ENCODE results near the gene COG5.

The COG5 gene

DNA sequence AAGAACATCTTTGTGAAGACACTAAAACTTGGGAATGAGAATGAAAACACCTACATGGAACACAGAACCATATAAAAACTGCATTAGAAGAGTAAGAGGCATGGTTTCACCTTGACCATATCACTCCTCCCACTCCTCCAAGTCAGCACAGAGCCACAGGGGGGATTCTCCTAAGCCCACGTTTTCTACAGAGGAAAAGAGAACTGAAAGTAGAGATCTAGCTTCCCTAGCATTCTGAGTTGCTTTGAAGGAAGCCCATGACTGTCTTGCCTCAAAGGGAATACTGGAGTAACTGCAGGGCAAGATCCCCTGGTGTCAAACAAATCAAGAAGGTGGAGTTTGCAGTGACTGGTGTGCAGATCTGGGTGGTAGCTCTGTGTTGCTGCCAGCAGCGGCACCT, 351.0 kb downstream of the COG5 start:
- no peak for DNase-seq

DNA sequence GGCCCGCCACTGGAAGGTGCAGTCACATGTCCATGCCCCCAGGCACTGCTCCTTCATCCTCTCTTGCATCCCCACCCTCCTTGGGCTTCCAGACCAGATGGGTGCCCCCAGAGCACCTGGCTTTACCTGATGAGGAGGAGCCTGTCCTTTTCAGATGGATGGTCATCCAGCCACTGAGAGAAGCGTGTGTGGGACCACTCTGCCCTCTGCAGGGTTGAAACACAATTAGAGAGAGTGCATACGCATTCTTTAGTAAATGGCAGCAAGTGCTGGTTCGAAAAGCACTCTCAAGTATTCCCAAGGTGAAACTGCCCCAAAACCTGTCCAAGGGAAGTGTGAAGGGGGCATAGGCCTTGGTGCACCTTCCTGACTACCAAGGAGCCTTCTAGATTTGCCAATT, 353.3 kb downstream of the COG5 start:
- DNase-seq, result no peak

DNA sequence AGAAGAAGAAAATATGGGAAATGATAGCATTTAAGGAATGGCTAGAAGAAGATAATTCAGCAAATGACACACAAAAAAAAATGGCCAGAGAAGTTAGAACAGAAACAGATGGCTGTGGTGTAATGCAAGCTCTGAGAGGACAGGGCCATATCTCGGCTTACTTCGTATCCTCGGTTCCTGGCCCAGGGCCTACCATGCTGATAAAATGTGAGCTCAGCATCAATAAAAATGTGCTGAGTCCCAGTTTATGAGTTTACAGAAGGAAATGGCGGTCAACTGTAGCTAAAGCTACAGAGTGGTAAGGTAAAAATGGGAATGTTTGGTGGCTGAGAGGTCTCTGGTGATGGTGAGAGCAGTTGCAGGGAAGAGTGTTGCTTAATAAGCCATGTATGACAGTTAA, 354.2 kb downstream of the COG5 start:
- no peak for DNase-seq

DNA sequence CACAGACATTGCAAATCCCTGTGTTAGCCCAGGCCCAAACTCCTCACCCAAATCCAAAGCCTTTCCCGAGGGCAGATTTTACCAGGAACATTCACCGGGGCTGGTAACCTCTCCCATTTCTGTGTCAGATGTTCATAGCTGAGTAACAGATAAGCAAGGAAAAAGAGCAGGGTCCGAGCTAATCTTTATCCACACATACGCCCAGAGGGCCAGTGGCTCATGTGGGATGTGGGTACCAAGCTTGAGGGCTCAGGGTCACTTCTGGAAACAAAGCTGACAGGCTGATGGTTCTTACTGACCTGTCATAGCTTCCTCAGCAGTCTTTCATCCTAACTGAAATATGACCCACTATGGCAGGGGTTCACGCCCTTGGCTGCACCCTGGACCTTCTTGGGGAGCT, 355.2 kb downstream of the COG5 start:
- DNase-seq, result no peak

DNA sequence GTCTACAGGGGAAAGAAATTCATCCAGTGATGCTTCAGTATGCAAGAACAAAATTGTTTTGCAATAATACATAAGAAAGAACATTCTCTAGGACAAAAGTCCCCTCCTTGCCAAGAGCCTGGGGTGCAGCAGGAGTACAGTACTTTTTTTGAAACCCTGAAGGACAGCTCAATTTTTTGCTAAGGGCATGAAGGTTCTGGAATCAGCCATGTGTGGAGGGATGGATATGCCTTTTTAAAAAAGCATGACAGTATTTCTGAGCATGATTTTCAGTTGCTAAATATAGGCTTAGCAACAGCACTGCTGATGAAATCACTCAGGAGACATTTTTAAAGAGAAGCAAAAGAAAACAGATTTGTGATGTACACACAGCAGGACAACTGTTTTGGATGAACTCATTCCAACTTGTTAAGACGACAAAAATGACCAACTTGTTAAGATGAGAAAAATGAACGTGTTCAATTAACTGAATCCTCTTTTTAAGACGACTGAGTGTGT, 355.6 kb downstream of the COG5 start:
- DNase-seq, result no peak

DNA sequence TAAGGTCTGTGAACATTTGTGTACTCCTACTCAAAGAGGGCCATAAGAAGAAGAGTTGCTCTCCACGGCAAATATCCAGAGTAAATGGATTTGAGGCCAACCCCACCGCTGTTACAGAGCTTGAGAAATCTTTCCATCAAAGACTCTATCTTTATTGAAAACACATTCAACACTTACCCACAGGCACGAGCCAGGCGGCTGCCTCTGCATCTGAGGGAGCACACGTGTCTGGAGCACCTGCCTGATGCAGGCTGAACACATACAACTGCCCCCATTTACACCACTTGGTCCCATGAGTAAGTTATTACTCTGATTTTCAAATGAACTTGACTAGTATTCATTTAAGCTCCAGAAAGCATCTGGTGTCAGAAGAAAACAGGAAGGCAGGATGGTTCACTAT, 356.3 kb downstream of the COG5 start:
- DNase-seq, result no peak

DNA sequence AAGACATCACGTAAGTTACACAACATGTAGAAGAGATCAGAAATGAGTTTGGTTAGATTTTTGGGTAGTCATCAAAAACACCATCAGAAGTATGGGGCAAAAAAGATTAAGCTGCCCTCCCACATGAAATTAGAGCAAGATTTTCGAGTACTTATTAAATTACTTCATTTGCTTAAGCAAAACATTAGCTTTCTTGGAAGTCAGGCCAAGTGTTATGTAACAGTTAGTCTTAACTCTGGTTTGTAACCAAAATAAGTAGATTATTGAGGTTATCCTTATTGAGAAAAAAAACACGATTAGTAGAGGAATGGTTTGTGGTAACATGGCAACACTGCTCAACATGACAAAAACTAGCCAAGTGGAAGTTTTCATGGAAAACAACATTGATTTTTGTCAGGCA, 357.0 kb downstream of the COG5 start:
- no peak for DNase-seq

DNA sequence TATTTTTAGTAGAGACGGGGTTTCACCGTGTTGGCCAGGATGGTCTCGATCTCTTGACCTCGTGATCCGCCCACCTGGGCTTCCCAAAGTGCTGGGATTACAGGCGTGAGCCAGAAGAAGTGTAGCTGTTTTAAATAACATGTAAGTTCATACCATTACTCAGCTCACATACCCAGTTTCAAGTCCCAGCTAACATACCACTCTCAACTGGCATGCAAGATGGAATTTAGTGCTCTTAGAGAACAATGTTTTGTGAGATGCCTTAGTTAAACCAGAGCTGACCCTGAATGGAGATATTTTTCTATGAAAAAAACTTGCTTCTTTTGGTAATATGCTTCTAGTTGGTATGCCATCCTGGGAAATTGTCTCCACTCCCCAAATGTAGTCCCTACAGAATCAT, 357.6 kb downstream of the COG5 start:
- DNase-seq, result no peak

DNA sequence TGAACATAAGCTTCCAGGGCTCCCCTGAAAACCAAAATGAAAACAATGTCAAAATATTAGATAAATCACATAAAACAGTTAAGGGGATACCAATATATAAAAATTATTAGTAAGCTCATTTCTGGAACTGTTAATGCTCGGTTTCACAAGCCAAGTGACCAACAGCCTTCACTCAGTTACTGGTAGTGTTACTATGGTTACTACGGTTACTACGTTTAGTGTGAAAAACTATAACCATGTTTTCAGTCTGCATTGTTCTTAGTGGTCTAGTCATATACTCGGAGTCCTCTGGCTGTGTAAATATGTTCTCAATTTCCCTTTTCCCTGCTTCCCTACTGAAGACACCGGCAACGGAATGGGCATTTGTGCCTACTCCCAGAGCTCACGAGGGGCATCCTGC, 360.1 kb downstream of the COG5 start:
- no peak for DNase-seq

DNA sequence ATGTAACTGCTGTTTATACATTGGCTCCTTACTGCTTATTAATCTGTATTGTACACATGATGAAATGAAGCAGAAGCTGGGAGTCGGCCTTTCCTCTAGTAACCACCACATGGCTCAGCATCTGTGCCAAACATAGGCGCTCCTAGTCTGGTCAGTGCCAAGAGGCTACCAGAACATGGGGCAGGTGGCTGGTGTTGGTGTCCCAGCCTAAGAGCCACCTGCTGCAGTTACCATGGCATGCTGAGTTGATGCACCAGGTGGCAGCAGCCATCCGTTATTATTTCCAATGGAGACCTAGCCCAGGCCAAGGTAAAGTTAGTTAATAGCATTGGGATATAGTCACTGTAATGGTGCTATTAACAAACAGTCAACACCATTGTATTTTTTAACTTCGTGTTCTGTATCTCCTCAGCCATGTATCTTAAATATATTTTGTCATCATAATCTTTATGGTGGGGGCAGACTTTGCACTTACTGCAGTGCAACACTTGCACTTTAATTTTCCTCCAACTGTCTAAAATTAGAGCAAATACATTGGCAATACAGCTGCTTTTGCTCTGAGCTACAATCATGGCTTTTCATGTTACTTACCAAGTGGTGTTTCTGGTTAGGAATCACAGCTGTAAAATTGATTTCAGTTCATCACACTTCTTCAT, 361.8 kb downstream of the COG5 start:
- DNase-seq, result no peak

DNA sequence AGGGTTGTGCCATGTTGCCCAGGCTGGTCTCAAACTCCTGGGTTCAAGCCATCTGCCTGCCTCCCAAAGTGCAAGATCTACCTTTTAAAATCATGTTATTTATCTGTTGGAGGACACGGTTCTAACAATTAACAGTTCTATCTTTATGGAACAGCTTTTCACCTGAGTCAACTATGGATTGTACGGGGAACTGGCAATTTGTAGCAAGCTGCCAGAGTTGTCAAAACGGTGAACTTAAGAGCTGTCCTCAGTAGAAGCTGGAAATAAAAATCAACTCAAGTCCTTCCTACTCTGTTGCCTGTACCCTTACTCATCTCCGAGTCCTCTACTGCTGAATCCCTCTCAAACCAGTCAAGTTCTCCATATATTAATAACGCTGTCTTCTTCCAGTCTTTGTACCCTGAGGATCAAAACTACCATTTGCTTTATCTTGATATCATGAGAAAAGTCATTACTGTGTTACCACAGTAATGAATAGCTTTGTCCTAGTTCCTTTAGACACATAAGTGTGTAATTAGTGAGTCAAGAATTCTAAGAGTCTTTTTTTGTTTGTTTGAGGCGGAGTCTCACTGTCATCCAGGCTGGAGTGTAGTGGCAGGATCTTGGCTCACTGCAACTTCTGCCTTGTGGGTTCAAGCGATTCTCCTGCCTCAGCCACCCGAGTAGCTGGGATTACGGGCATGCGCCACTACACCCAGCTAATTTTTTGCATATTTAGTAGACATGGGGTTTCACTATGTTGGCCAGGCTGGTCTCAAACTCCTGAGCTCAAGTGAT, 366.7 kb downstream of the COG5 start:
- no peak for DNase-seq

DNA sequence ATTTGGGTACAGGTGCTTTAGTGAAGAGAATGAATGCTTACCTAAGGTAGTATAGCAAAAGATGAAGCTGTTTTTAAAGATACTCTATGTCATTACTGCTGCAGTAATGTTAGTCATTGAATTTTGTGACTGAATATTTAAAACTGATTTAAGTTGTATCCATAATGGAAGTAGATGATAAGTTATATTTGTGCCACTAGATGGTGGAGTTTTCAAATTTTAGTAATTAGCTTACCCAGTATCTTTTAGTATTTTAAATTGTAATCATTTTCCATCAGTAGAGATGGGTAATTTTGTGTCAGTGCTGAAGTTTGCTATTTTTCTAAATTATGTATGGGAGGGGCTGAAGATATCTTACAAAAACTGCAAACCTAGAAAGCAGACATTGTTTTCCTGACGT, 369.7 kb downstream of the COG5 start:
- DNase-seq, result no peak

DNA sequence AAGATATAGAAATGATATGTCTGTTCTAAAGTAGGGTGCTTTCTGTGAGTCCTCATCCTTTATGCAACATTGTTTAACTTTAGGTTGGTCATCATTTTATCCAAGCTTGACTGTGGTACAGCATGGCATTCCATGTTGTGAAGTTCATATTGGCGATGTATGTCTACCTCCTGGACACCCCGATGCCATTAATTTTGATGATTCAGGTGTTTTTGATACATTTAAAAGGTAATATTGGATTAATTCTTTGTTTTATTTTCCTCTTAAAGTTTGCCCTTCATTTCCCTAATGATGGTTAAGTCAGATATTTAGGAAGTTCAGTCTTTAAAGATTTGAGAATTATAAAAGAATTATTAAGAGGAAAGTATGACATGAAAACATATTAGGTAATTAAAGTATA, 373.6 kb downstream of the COG5 start:
- DNase-seq, result no peak

DNA sequence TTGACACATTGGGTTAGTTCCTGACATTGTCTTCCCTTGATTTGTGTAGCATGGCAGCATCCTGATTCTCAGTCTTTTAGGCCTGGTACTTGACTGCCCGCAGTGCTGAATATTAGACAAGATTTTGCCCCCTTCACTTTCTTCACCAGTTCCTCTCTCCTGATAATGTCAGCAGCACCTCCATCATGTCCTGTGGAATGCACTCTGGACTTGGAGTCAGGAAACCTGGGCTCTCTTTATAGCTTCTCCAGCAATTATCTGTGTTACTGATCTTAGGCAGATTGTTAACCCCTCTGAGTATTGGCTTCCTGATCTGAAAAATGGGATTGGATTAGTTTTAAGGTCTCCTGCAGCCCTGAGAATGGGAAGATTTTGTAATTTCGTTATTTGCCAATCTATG, 375.9 kb downstream of the COG5 start:
- DNase-seq, result no peak

DNA sequence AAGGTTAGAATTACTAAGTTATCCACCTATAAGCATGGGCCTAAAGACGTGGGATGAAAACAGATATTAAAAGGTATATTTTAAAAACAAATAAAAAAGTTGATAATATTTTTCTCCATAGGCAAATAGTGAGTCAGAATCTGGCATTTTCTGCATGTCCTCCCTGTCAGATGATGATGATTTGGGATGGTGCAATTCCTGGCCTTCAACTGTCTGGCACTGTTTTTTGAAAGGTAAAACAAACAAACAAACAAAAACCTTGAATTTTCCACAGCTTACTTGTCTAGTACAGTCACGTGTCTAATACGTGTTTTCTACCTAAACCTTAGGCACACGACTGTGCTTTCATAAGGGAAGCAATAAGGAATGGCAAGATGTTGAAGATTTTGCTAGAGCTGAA, 377.5 kb downstream of the COG5 start:
- no peak for DNase-seq

DNA sequence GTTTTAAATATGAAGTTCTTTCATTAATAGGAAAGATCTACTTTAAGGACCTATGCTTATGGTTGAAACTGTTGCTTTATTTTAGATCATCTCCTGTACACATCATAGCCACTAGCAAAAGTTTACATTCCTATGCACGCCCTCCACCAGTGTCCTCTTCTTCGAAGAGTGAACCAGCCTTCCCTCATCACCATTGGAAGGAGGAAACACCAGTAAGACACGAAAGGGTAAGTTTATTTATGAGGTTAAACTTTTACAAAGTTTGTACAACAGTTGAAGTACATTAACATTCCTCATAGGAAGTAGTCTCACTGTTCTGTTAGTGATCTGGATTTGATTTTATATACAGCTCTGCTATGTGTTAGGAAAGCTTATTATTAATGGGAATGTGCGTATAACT, 378.0 kb downstream of the COG5 start:
- DNase-seq, result no peak

DNA sequence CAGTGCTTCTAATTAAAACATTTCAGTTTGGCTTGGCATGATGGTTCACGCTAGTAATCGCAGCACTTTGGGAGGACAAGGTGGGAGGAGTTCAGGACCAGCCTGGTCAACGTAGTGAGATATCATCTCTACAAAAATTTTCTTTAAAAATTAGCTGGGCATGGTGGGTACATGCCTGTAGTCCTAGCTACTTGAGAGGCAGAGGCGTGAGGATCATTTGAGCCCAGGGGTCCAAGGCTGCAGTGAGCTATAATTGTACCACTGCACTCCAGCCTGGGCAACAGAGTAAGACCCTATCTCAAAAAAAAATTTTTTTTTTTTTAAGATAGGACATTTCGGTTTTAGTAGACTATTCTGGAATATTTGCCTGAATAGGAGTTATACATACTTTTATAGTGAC, 382.5 kb downstream of the COG5 start:
- DNase-seq, result no peak

DNA sequence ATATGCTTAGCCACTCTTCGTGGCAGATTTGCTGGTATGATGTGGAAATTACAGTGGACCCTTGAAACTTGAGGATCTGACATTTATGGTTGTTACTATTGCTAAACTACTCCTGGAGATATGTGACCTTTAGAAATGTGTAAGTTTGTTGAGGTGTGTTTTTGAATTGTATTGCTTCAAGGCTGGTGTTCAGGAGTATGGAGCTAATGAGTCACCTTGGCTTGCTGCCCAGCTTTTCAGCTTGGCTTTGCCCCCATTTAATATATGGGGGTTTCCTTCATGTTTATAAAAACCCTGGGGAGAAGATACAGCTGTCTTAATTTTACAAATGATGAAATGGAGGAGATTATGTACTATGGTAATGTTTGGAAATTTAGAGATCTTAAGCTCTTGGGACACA, 383.3 kb downstream of the COG5 start:
- no peak for DNase-seq

DNA sequence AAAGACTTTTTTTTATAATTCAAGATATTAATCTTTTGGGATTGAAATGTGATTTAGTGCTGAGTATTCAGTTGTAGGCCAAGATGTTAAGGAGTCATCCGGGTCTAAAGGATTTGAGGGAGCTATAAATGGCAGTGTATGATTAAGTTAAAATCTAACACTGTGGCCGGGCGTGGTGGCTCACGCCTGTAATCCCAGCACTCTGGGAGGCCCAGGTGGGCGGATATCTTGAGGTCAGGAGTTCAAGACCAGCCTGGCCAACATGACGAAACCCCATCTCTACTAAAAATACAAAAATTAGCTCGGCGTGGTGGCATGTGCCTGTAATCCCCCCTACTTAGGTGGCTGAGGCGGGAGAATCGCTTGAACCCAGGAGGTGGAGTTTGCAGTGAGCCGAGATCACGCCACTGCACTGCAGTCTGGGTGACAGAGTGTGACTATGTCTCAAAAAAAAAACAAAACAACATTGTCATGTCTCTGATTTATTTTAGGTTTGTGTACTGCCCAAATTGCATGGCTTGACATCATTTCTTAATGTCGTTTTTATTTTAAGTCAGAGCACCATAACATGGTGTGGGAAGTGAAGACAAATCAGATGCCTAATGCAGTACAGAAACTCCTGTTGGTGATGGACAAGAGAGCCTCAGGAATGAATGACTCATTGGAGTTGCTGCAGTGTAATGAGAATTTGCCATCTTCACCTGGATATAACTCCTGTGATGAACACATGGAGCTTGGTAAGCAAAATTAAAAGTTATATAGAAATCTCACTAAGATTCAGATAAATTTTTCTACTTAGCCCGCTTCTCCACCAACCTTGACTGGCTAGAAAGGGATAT, 384.2 kb downstream of the COG5 start:
- DNase-seq, result no peak

DNA sequence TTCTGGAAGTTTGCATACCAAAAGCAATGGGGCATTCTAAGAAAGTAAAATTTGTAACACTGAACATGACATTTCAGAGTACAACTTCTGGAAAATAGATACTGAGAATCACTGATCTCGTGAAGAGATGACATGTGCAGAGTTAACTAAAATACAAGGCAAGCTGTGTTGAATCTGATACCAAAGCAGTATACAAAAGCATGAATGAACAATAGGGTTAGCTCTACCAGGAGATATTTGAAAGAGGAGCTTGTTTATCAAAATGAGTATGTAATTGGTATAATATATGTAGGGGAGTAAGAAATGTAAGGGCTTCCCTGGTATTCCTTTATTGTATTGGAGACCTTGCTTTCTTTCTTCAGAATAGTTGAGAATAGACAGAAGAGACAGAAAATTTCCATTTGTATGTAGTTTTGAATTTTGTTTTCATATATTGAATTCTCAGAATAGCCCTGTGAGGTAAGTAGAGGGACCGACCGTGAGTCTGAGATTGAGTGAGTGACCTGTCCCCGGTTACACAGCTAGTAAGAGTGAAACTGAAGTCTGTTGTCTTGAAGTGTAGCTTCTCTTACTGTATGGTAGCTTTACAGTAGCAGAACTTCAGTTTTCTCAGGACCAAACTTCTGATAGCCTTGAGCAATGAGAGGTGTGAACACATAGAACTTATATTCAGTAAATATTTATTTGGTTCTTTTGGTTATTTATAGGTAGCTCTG, 389.9 kb downstream of the COG5 start:
- no peak for DNase-seq

DNA sequence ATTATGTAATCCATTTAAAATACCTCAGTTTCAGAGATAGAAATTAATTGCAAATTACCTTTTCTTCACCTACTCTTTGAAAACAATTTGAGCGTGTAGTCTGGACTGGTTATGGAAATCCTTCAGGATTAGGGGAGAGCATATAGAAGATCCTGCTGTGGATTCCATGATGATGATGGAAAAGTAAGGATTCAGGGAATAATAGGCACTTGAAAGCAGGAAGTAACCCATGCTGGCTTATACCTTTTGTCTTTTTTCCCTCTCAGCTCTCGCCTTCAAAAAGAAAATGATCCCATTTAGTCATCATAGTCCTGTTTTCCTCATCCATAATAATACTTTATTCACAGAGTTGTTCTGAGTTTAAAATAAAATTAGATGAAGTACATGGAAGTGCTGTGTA, 390.5 kb downstream of the COG5 start:
- DNase-seq, result no peak

DNA sequence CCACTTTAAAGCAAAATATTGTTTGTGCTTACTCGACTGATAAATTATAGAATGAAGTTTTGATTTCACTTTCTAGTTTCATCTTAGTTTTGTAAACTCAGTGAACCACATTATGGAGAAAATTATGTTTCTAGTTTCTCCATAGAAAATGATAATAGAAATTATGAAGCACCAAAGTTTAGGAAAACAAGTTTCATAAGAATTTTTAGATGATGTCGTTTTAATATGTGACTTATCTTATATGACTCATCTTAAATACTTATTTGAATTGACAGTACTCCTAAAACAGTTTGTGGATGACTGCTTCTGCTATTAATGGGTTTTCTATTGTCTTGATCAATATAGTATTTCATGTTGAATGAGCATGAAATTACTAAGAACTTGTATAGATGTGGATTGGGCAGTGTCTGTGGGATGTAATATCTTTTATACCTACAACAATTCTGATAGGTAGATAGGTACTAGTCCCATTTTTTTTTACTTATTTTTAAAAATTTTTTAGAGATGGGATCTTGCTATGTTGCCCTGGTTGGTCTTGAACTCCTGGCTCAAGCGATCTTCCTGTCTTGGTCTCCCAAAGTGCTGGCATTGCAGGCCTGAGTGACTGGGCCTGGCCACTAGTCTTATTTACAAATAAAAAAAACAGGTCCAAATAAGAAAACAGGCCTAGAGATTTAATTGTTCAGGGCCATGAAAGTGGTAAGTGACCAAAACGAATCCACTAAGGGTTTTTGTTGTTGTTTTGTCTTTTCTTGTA, 391.3 kb downstream of the COG5 start:
- DNase-seq, result no peak

All from T1000 (cell line).